B cell (primary cell): ENCODE measurements around the gene CORO1C. TPM values are rescaled to one million over a fixed set of nuclear protein-coding genes. Genes with fewer than 3 reads are reported as not detected.

Source experiments
- ATAC-seq: fragments of 200-7000 bp; cut with Tn5 transposase; one replicate; pipeline ENCODE4 v1.10.0; 2021; ENCODE audit warnings: low read depth, mild to moderate bottlenecking, moderate number of reproducible peaks, moderate library complexity
- CTCF ChIA-PET: fragments of 350-600 bp; sonication (Branson Sonifier 250); formaldehyde crosslinking; loops from one replicate; lab custom pipeline; 2021; ENCODE audit warnings: antibody characterized with exemption, inconsistent platforms; lab: Charles Lee
- POLR2A ChIA-PET: fragments of 350-600 bp; sonication (Branson Sonifier 250); formaldehyde crosslinking; loops from one replicate; lab custom pipeline; 2021; ENCODE audit warnings: antibody characterized with exemption; lab: Charles Lee
- DNase-seq: peaks from one replicate; pipeline ENCODE4 v3.0.0; 2013
- H2AFZ ChIP-seq: 2 replicates; pipeline ENCODE4 v1.6.1; 2012; ENCODE audit warnings: mild to moderate bottlenecking, low read depth, low read length; ENCODE audit not compliant: insufficient read depth, poor library complexity, severe bottlenecking
- H3K27ac ChIP-seq, 2 donors: 1 replicate in 1 of 2; 2 replicates in 1 of 2; pipeline ENCODE4 v1.5.1; 2012 to 2013; ENCODE audit warnings: low read length in 2 of 2, mild to moderate bottlenecking in 2 of 2, moderate library complexity in 1 of 2
- H3K27me3 ChIP-seq, 4 experiments: fragments of 200-600 bp in 1 of 4; sonication (generic) in 1 of 4; replicated peaks in 1 of 4; 1 replicate in 2 of 4; 2 replicates in 2 of 4; pipeline versions ENCODE4 v1.6.1 to v1.7.0; 2013 to 2016; ENCODE audit warnings: low read length in 3 of 4, mild to moderate bottlenecking in 2 of 4, mixed read lengths in 1 of 4, moderate library complexity in 1 of 4; ENCODE audit not compliant: insufficient read depth in 4 of 4, control insufficient read depth in 3 of 4; ENCODE audit errors: control extremely low read depth in 1 of 4
- H3K36me3 ChIP-seq, 2 experiments: replicated peaks in 1 of 2; 1 replicate in 1 of 2; 2 replicates in 1 of 2; pipeline versions ENCODE4 v1.6.1 to v1.7.1; 2013; ENCODE audit warnings: low read length in 1 of 2; ENCODE audit not compliant: insufficient read depth in 2 of 2, control insufficient read depth in 1 of 2; ENCODE audit errors: control extremely low read depth in 1 of 2, extremely low read depth in 1 of 2
- H3K4me1 ChIP-seq, 2 donors: fragments of 200-600 bp in 1 of 2; sonication (generic) in 1 of 2; 1 replicate in 1 of 2; 2 replicates in 1 of 2; pipeline versions ENCODE4 v1.5.1 to v1.6.1; 2013 to 2017; ENCODE audit warnings: low read length in 2 of 2; ENCODE audit not compliant: control insufficient read depth in 2 of 2, insufficient read depth in 2 of 2
- H3K4me2 ChIP-seq: replicated peaks from 2 replicates; pipeline ENCODE3; 2012; ENCODE audit warnings: mild to moderate bottlenecking, low read depth, low read length; ENCODE audit not compliant: poor library complexity, severe bottlenecking
- H3K4me3 ChIP-seq, 5 experiments: fragments of 200-600 bp in 1 of 5; sonication (generic) in 1 of 5; 1 replicate in 3 of 5; 2 replicates in 2 of 5; pipeline versions ENCODE4 v1.5.1 to v1.7.0; 2011 to 2016; ENCODE audit warnings: low read length in 4 of 5, mild to moderate bottlenecking in 4 of 5, low read depth in 2 of 5, control low read depth in 1 of 5, moderate library complexity in 1 of 5; ENCODE audit not compliant: insufficient read depth in 1 of 5; ENCODE audit errors: control extremely low read depth in 1 of 5, extremely low read depth in 1 of 5
- H3K79me2 ChIP-seq: fragments of 200-600 bp; sonication (generic); one replicate; pipeline ENCODE4 v1.6.0; 2016; ENCODE audit warnings: low read length; ENCODE audit not compliant: control insufficient read depth, insufficient read depth
- H3K9ac ChIP-seq: fragments of 200-600 bp; sonication (generic); 2 replicates; pipeline ENCODE4 v1.6.1; 2017; ENCODE audit warnings: mild to moderate bottlenecking, low read length, moderate library complexity
- H3K9me3 ChIP-seq, 3 donors: one replicate each; pipeline versions ENCODE4 v1.6.1 to v1.7.1; 2013; ENCODE audit warnings: low read length in 2 of 3; ENCODE audit not compliant: control insufficient read depth in 2 of 3, insufficient read depth in 1 of 3; ENCODE audit errors: control extremely low read depth in 1 of 3
- H4K20me1 ChIP-seq: 2 replicates; pipeline ENCODE4 v1.6.0; 2012; ENCODE audit warnings: mild to moderate bottlenecking, low read length; ENCODE audit not compliant: insufficient read depth, control insufficient read depth, poor library complexity, severe bottlenecking
- H3K27ac Mint-ChIP-seq: one replicate; pipeline ENCODE4 v1.8.0; 2021; ENCODE audit warnings: mixed read lengths
- H3K27me3 Mint-ChIP-seq: one replicate; pipeline ENCODE4 v1.8.0; 2021; ENCODE audit warnings: mixed read lengths
- H3K4me1 Mint-ChIP-seq: one replicate; pipeline ENCODE4 v1.8.0; 2021; ENCODE audit warnings: mixed read lengths
- H3K4me3 Mint-ChIP-seq: one replicate; pipeline ENCODE4 v1.8.0; 2021; ENCODE audit warnings: mixed read lengths
- H3K9me3 Mint-ChIP-seq: one replicate; pipeline ENCODE4 v1.8.0; 2022; ENCODE audit warnings: mixed read lengths; ENCODE audit not compliant: insufficient read depth
- CTCF ChIP-seq: fragments of 200-600 bp; IDR thresholded peaks from one replicate; pipeline ENCODE4 v1.8.0; 2022; ENCODE audit warnings: antibody characterized with exemption, mild to moderate bottlenecking
- EZH2 ChIP-seq: IDR thresholded peaks from 2 replicates; pipeline ENCODE4 v1.6.1; 2012; ENCODE audit warnings: borderline replicate concordance, low read depth, mild to moderate bottlenecking, moderate library complexity, low read length; ENCODE audit not compliant: insufficient read depth, poor library complexity, severe bottlenecking
- WGBS: methylation state at CpG from one replicate; pipeline ENCODE4 v1.1.5; 2013; ENCODE audit warnings: missing lambda C conversion rate; ENCODE audit not compliant: insufficient coverage; 5-methylcytosine and 5-hydroxymethylcytosine counted together
- intact Hi-C: fragments of 100-400 bp; cut with micrococcal nuclease; formaldehyde crosslinking; loops from one replicate; pipeline ENCODE4 v1.10.0; 2022
- polyA plus RNA-seq: library from polyadenylated mRNA; depleted of rRNA; stranded (reverse); fragments of >200 nt; gene quantifications from 2 replicates; pipeline ENCODE4 v1.2.3, GENCODE V29; 2012
- total RNA-seq, 2 donors: library from RNA; stranded (reverse); fragments of 120-200 nt in 1 of 2; gene quantifications; 1 replicate in 1 of 2; 2 replicates in 1 of 2; pipeline versions ENCODE4 v1.2.3 to v1.2.4, GENCODE V29; 2013 to 2022

CORO1C gene
- total and polyA plus RNA-seq, 2 donors (not counting 1 experiment from before 2014, with no cell fraction given) = 19.2 to 68.0 TPM

- Mint-ChIP-seq H3K27ac (no peak overlapping the region), H3K27me3 (no peaks in the 10 kb centered on the region), H3K4me1 (no peaks in the 10 kb centered on the region), H3K9me3 (no peaks in the 10 kb centered on the region), H3K4me3 (no peak overlapping the region)
- POLR2A ChIA-PET = no interaction called here
- DNase-seq (no peak), ATAC-seq (no peak)
- Histone ChIP-seq H3K9me3 (no peaks in the 10 kb centered on the region), H3K27ac (no peak overlapping the region), H3K4me2 (no peak overlapping the region), H3K27me3 (no peaks in the 10 kb centered on the region), H2AFZ (no peak overlapping the region), H3K9ac (no peak overlapping the region), H3K4me3 (no peak overlapping the region), H3K36me3 (no peaks in the 10 kb centered on the region), H3K4me1 (no peaks in the 10 kb centered on the region), H3K79me2 (no peaks in the 10 kb centered on the region), H4K20me1 (no peaks in the 10 kb centered on the region)
- 99% methylated on average over 6 of the region's 11 CpGs for WGBS
- no peak for TF ChIP-seq EZH2
- TF ChIP-seq CTCF = no peak
- intact Hi-C loops = no loop called here
- CTCF ChIA-PET = interaction anchor here (0.9 kb wide), 1 partner anchor 96 kb away, joined by 3 read pairs; no protein-coding TSS in a partner anchor
These were observed 29.9 kb upstream of the CORO1C start for GRCh38 chr12:108761226-108761625.

GRCh38 chr12:108759924-108760323 is 28.6 kb upstream of the CORO1C start:
- WGBS = 96% methylated on average over 9 of the region's 11 CpGs
- no peaks in the 10 kb centered on the region for H3K4me1 Mint-ChIP-seq
- Histone ChIP-seq H3K4me1 (no peaks in the 10 kb centered on the region), H2AFZ (no peak overlapping the region), H3K9me3 (no peaks in the 10 kb centered on the region), H3K4me2 (no peak overlapping the region), H4K20me1 (no peaks in the 10 kb centered on the region), H3K27me3 (no peaks in the 10 kb centered on the region), H3K36me3 (no peaks in the 10 kb centered on the region), H3K79me2 (no peaks in the 10 kb centered on the region), H3K9ac (no peak overlapping the region), H3K4me3 (no peak overlapping the region), H3K27ac (no peak overlapping the region)
- no peak overlapping the region for H3K4me3 Mint-ChIP-seq
- no peak for DNase-seq
- intact Hi-C loops = no loop called here
- no peak overlapping the region for H3K27ac Mint-ChIP-seq
- TF ChIP-seq CTCF (no peak), EZH2 (no peak)
- H3K9me3 Mint-ChIP-seq = no peaks in the 10 kb centered on the region
- ATAC-seq = no peak
- CTCF ChIA-PET = interaction anchor here (1.2 to 1.6 kb wide), 2 partner anchors 9 to 190 kb away, joined by 3 read pairs; no protein-coding TSS in a partner anchor
- no peaks in the 10 kb centered on the region for H3K27me3 Mint-ChIP-seq
- POLR2A ChIA-PET = no interaction called here
